ENCODE measurements around the gene ADCK2.
"Not testable (repeated sequence)": the region's sequence is repeated elsewhere in the genome, so short reads cannot be mapped to it uniquely, and the experiment has no call there.

ADCK2 gene

DNA sequence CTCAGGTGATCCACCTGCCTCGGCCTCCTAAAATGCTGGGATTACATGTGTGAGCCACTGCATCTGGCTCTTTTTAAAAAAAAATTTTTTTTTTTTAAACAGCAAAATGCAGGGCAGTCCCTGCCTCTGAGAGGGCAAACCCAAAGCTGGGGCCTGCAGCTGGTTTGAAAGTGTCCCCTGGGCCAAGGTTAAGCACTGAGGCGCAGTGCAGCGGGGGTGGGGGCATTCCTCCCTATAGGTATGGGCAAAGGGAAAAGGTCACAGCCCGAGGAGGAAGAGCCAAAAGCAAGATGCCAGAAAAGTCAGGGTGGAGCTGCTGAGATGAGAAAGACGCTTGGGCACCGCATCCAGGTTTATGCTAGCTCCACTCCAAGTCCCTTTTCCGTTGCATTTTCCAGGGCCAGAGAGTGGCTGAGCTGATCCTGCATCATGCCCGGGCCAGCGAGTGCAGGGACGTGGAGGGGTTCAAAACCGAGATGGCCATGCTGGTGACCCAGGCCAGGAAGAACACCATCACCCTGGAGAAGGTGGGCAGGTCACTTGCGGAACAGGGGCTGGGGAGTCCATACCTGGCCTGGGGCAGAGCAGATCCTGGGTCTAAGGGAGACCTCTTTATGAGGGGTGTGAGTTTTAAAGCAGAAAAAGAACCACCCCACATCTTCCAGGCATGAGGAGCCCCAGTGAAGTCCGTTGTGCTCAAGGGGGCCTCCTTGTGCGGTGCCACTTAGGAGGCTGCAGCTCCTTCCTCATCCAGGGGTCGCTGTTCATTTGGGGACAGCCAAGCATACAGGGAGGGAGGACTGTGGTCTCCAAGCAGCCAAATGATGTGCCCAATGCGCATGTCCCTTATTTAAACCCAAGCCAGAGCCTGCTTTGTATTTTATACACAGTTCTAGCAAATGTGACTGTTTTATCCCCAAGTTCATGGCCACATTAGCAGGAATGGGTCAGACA, 16.7 kb downstream of the ADCK2 start:
- H3K27me3 ChIP-seq (ENCODE audit: insufficient read depth, poor library complexity, severe bottlenecking): no peaks in the 10 kb centered on the region
- TF ChIP-seq POLR2AphosphoS5 (IDR thresholded peaks at IDR 0.05; ENCODE audit: low read depth) (no peak), GABPA (IDR thresholded peaks at IDR 0.05; ENCODE audit: low read depth) (no peak), SPI1 (IDR thresholded peaks at IDR 0.05; ENCODE audit: borderline replicate concordance, low read depth) (no peak)
- TF ChIP-seq, protein P1, sequence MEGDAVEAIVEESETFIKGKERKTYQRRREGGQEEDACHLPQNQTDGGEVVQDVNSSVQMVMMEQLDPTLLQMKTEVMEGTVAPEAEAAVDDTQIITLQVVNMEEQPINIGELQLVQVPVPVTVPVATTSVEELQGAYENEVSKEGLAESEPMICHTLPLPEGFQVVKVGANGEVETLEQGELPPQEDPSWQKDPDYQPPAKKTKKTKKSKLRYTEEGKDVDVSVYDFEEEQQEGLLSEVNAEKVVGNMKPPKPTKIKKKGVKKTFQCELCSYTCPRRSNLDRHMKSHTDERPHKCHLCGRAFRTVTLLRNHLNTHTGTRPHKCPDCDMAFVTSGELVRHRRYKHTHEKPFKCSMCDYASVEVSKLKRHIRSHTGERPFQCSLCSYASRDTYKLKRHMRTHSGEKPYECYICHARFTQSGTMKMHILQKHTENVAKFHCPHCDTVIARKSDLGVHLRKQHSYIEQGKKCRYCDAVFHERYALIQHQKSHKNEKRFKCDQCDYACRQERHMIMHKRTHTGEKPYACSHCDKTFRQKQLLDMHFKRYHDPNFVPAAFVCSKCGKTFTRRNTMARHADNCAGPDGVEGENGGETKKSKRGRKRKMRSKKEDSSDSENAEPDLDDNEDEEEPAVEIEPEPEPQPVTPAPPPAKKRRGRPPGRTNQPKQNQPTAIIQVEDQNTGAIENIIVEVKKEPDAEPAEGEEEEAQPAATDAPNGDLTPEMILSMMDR (IDR thresholded peaks at IDR 0.05; ENCODE audit: insufficient read depth, low read length): no peak
- TF ChIP-seq, protein P2, sequence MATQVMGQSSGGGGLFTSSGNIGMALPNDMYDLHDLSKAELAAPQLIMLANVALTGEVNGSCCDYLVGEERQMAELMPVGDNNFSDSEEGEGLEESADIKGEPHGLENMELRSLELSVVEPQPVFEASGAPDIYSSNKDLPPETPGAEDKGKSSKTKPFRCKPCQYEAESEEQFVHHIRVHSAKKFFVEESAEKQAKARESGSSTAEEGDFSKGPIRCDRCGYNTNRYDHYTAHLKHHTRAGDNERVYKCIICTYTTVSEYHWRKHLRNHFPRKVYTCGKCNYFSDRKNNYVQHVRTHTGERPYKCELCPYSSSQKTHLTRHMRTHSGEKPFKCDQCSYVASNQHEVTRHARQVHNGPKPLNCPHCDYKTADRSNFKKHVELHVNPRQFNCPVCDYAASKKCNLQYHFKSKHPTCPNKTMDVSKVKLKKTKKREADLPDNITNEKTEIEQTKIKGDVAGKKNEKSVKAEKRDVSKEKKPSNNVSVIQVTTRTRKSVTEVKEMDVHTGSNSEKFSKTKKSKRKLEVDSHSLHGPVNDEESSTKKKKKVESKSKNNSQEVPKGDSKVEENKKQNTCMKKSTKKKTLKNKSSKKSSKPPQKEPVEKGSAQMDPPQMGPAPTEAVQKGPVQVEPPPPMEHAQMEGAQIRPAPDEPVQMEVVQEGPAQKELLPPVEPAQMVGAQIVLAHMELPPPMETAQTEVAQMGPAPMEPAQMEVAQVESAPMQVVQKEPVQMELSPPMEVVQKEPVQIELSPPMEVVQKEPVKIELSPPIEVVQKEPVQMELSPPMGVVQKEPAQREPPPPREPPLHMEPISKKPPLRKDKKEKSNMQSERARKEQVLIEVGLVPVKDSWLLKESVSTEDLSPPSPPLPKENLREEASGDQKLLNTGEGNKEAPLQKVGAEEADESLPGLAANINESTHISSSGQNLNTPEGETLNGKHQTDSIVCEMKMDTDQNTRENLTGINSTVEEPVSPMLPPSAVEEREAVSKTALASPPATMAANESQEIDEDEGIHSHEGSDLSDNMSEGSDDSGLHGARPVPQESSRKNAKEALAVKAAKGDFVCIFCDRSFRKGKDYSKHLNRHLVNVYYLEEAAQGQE (IDR thresholded peaks at IDR 0.05; ENCODE audit: insufficient replicate concordance, low read depth): no peak
- no peak for DNase-seq (ENCODE audit: low read depth in 1 of 2, low spot score in 1 of 2)
- no peak overlapping the region for H3K27ac ChIP-seq (replicated peaks)
- H3K4me3 ChIP-seq (replicated peaks; ENCODE audit: insufficient read depth, low read length): no peak overlapping the region

DNA sequence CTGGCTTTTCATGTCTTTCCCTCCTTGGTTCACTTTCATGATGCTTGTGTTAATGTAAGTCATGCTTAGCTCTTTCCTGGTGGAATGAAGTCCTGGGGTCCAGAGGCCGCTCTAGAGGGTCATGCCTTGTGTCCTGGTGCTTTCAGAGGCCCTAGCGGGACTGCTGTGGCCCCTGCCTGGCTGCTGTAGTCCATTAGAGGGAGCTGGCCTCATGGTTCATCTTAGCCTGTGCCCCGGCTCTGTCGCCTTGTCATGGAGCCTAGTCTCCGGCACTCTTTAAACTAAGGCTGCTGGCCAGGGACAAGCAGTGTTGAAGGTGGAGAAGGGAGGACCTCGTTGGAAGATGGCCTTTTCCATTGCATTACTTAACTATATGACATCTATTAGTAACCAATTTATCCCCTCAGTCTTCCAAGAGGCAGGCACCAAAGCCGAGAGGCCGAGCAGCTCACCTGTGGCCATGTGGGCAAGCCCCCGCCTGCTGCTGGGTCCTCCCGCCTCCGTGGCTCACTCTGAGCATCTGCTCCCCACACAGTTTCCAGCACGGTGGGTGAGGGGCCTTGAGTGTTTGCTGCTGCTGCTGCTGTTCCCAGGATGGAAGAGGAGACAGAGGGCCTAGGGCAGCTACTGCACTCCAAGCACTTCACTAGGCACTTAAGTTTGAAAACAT, 18.8 kb downstream of the ADCK2 start:
- no peak overlapping the region for H3K27ac ChIP-seq (replicated peaks)
- no peak overlapping the region for H3K4me3 ChIP-seq (replicated peaks; ENCODE audit: insufficient read depth, low read length)
- TF ChIP-seq SPI1 (IDR thresholded peaks at IDR 0.05; ENCODE audit: borderline replicate concordance, low read depth) (no peak), POLR2AphosphoS5 (IDR thresholded peaks at IDR 0.05; ENCODE audit: low read depth) (no peak), GABPA (IDR thresholded peaks at IDR 0.05; ENCODE audit: low read depth) (no peak)
- TF ChIP-seq, protein P1 (IDR thresholded peaks at IDR 0.05; ENCODE audit: insufficient read depth, low read length): no peak
- TF ChIP-seq, protein P2 (IDR thresholded peaks at IDR 0.05; ENCODE audit: insufficient replicate concordance, low read depth): no peak
- no peaks in the 10 kb centered on the region for H3K27me3 ChIP-seq (ENCODE audit: insufficient read depth, poor library complexity, severe bottlenecking)
- DNase-seq (ENCODE audit: low read depth in 1 of 2, low spot score in 1 of 2): no peak

DNA sequence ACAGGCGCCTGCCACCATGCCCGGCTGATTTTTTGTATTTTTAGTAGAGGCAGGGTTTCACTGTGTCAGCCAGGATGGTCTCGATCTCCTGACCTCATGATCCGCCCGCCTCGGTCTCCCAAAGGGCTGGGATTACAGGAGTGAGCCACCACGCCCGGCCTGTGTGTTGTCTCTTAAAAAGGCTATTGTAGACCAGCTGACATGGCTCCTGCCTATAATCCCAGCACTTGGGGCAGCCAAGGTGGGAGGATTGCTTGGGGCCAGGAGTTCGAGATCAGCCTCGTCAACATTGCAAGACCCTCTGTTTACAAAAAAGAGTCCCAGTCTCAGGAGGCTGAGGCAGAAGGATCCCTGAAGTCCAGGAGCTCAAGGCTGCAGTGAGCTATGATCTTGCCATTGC, 21.1 kb downstream of the ADCK2 start:
- H3K4me3 ChIP-seq (replicated peaks; ENCODE audit: insufficient read depth, low read length); H3K27ac ChIP-seq (replicated peaks); DNase-seq (ENCODE audit: low read depth in 1 of 2, low spot score in 1 of 2); H3K27me3 ChIP-seq (ENCODE audit: insufficient read depth, poor library complexity, severe bottlenecking): not testable (repeated sequence)

DNA sequence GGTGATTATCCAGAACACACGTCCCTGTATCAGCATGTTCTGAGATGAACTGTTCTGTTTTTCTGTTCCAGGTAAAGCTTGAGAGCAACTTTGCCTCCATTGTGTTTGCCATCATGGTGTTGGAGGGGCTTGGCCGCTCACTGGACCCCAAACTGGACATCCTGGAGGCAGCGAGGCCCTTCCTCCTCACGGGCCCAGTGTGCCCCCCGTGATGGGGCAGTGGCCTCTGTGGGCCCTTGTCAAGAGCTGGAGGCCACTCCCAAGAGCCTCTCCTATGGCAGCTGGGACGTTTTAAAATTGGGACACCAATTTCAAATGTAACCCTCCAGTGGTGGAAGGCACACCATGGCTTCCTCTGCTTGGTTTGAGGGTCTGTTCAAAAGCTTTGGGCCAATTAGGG, 21.8 kb downstream of the ADCK2 start:
- TF ChIP-seq SPI1 (IDR thresholded peaks at IDR 0.05; ENCODE audit: borderline replicate concordance, low read depth) (no peak), POLR2AphosphoS5 (IDR thresholded peaks at IDR 0.05; ENCODE audit: low read depth) (no peak), GABPA (IDR thresholded peaks at IDR 0.05; ENCODE audit: low read depth) (no peak)
- TF ChIP-seq, protein P2 (IDR thresholded peaks at IDR 0.05; ENCODE audit: insufficient replicate concordance, low read depth): no peak
- TF ChIP-seq, protein P1 (IDR thresholded peaks at IDR 0.05; ENCODE audit: insufficient read depth, low read length): no peak
- H3K27me3 ChIP-seq (ENCODE audit: insufficient read depth, poor library complexity, severe bottlenecking): no peaks in the 10 kb centered on the region
- no peak overlapping the region for H3K27ac ChIP-seq (replicated peaks)
- DNase-seq (ENCODE audit: low read depth in 1 of 2, low spot score in 1 of 2): no peak
- H3K4me3 ChIP-seq (replicated peaks; ENCODE audit: insufficient read depth, low read length): no peak overlapping the region
